HepG2 (cell line): Measurements from ENCODE around the gene UQCRHL. TPM values are rescaled to one million over a fixed set of nuclear protein-coding genes. Genes with fewer than 3 reads are reported as not detected.

Source experiments
- BRD4 ChIP-seq: sonication (generic); formaldehyde crosslinking; IDR thresholded peaks from 2 replicates; pipeline ENCODE4 v1.4.0; 2020; ENCODE audit warnings: missing genetic modification reagents
- CTCF ChIP-seq: sonication (generic); formaldehyde crosslinking; IDR thresholded peaks from 2 replicates; pipeline ENCODE4 v1.5.0; 2020; ENCODE audit warnings: mild to moderate bottlenecking, missing genetic modification reagents, moderate library complexity
- IKZF4 ChIP-seq: sonication (generic); formaldehyde crosslinking; IDR thresholded peaks from 2 replicates; pipeline ENCODE4 v1.5.1; 2020; ENCODE audit warnings: borderline replicate concordance, mild to moderate bottlenecking, low read depth, missing genetic modification reagents; ENCODE audit errors: not compliant biosample characterization
- MTA3 ChIP-seq: sonication (generic); formaldehyde crosslinking; IDR thresholded peaks from 2 replicates; pipeline ENCODE4 v1.4.0; 2020; ENCODE audit warnings: missing genetic modification reagents
- NFIC ChIP-seq: IDR thresholded peaks from 2 replicates; pipeline ENCODE4 v1.6.1; 2012; ENCODE audit warnings: mild to moderate bottlenecking, low read length, inconsistent platforms
- POLR2AphosphoS2 ChIP-seq: IDR thresholded peaks from 2 replicates; pipeline ENCODE4 v1.6.1; 2011; ENCODE audit warnings: low read depth, low read length, improper control_type of control experiment
- SALL1 ChIP-seq: sonication (generic); formaldehyde crosslinking; IDR thresholded peaks from 2 replicates; pipeline ENCODE4 v1.8.0; 2022; ENCODE audit warnings: mild to moderate bottlenecking, missing genetic modification reagents
- WIZ ChIP-seq: sonication (generic); formaldehyde crosslinking; IDR thresholded peaks from 2 replicates; pipeline ENCODE4 v1.5.1; 2020; ENCODE audit warnings: mild to moderate bottlenecking, missing genetic modification reagents
- ZBTB7A ChIP-seq: sonication (generic); formaldehyde crosslinking; IDR thresholded peaks from 2 replicates; pipeline ENCODE4 v1.8.0; 2022; ENCODE audit warnings: mild to moderate bottlenecking, missing genetic modification reagents
- ZKSCAN1 ChIP-seq: fragments of 150-350 bp; IDR thresholded peaks from 2 replicates; pipeline ENCODE4 v1.6.1; 2014; ENCODE audit warnings: low read length
- ZKSCAN8 ChIP-seq: IDR thresholded peaks from 2 replicates; pipeline ENCODE4 v1.6.1; 2016; ENCODE audit warnings: borderline replicate concordance, missing genetic modification reagents, missing compliant biosample characterization
- ZNF138 ChIP-seq: sonication (generic); formaldehyde crosslinking; IDR thresholded peaks from 2 replicates; pipeline ENCODE4 v1.5.0; 2020; ENCODE audit warnings: mild to moderate bottlenecking, low read depth, missing genetic modification reagents
- ZNF570 ChIP-seq: sonication (generic); formaldehyde crosslinking; IDR thresholded peaks from 2 replicates; pipeline ENCODE4 v1.4.0; 2020; ENCODE audit warnings: mild to moderate bottlenecking, missing genetic modification reagents, borderline replicate concordance
- ZNF691 ChIP-seq: sonication (generic); formaldehyde crosslinking; IDR thresholded peaks from 2 replicates; pipeline ENCODE4 v1.4.0; 2020; ENCODE audit warnings: missing genetic modification reagents, low read depth, mild to moderate bottlenecking, borderline replicate concordance
- ZNF703 ChIP-seq: sonication (generic); formaldehyde crosslinking; IDR thresholded peaks from 2 replicates; pipeline ENCODE4 v1.5.1; 2020; ENCODE audit warnings: missing genetic modification reagents, mild to moderate bottlenecking, moderate library complexity, borderline replicate concordance
- polyA plus RNA-seq, 8 experiments: library from polyadenylated mRNA; depleted of rRNA in 3 of 8; stranded (reverse) in 7 of 8; unstranded in 1 of 8; fragments of >200 nt; fragmentation: Illumina TruSeq in 4 of 8; extraction: Trizol in 4 of 8; gene quantifications; 2 replicates each; pipeline versions ENCODE4 v1.2.1 to v1.2.3, GENCODE V29; 2011 to 2016; ENCODE audit warnings: low read depth in 4 of 8, missing spikeins in 1 of 8, mixed read lengths in 1 of 8; ENCODE audit not compliant: insufficient read depth in 1 of 8
- total RNA-seq, 5 experiments: library from RNA; depleted of rRNA; stranded (reverse); fragments of >200 nt; fragmentation: Illumina TruSeq; extraction: Trizol; gene quantifications; 2 replicates each; pipeline ENCODE4 v1.2.3, GENCODE V29; 2016; ENCODE audit warnings: low read depth in 1 of 5
- TF ChIP-seq, protein P1 (sequence below): sonication (generic); formaldehyde crosslinking; IDR thresholded peaks from 2 replicates; pipeline ENCODE4 v1.5.1; 2020; ENCODE audit warnings: mild to moderate bottlenecking, missing genetic modification reagents
- TF ChIP-seq, protein P2 (sequence below): sonication (generic); formaldehyde crosslinking; conservative IDR thresholded peaks from 2 replicates; pipeline ENCODE4 v1.4.0; 2020; ENCODE audit warnings: missing genetic modification reagents

UQCRHL gene
- total and polyA plus RNA-seq, 2 of the 13 experiments (the other 11 are each of a cell fraction or from before 2014, with no cell fraction given): 1.8 to 2.3 TPM

- TF ChIP-seq, protein P1, sequence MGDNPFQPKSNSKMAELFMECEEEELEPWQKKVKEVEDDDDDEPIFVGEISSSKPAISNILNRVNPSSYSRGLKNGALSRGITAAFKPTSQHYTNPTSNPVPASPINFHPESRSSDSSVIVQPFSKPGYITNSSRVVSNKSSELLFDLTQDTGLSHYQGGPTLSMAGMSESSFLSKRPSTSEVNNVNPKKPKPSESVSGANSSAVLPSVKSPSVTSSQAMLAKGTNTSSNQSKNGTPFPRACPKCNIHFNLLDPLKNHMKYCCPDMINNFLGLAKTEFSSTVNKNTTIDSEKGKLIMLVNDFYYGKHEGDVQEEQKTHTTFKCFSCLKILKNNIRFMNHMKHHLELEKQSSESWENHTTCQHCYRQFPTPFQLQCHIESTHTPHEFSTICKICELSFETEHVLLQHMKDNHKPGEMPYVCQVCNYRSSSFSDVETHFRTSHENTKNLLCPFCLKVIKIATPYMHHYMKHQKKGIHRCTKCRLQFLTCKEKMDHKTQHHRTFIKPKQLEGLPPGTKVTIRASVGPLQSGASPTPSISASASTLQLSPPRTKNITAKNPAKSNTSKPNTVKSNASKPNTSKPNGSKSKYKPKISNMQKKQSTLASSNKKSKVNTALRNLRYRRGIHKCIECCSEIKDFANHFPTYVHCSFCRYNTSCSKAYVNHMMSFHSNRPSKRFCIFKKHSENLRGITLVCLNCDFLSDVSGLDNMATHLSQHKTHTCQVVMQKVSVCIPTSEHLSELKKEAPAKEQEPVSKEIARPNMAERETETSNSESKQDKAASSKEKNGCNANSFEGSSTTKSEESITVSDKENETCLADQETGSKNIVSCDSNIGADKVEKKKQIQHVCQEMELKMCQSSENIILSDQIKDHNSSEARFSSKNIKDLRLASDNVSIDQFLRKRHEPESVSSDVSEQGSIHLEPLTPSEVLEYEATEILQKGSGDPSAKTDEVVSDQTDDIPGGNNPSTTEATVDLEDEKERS (CRISPR knock-in tag): no peak
- TF ChIP-seq, protein P2, sequence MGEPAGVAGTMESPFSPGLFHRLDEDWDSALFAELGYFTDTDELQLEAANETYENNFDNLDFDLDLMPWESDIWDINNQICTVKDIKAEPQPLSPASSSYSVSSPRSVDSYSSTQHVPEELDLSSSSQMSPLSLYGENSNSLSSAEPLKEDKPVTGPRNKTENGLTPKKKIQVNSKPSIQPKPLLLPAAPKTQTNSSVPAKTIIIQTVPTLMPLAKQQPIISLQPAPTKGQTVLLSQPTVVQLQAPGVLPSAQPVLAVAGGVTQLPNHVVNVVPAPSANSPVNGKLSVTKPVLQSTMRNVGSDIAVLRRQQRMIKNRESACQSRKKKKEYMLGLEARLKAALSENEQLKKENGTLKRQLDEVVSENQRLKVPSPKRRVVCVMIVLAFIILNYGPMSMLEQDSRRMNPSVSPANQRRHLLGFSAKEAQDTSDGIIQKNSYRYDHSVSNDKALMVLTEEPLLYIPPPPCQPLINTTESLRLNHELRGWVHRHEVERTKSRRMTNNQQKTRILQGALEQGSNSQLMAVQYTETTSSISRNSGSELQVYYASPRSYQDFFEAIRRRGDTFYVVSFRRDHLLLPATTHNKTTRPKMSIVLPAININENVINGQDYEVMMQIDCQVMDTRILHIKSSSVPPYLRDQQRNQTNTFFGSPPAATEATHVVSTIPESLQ: no peak; the same call in 1 of the 2 replicates
- TF ChIP-seq NFIC (no peak), ZNF138 (CRISPR knock-in tag) (peak; percentile 76), ZNF703 (CRISPR knock-in tag) (no peak; the same call in 1 of the 2 replicates), ZBTB7A (no peak), CTCF (CRISPR knock-in tag) (no peak; the same call in 1 of the 2 replicates), IKZF4 (CRISPR knock-in tag) (peak; percentile 68), BRD4 (CRISPR knock-in tag) (peak; percentile 88; the same call in 1 of the 2 replicates), ZKSCAN8 (CRISPR knock-in tag) (no peak), POLR2AphosphoS2 (no peak), ZNF570 (CRISPR knock-in tag) (no peak; the same call in 1 of the 2 replicates), WIZ (CRISPR knock-in tag) (no peak), MTA3 (no peak), SALL1 (peak; percentile 79), ZNF691 (CRISPR knock-in tag) (no peak; the same call in 1 of the 2 replicates), ZKSCAN1 (no peak)
Measured at GRCh38 chr1:15834406-15835204, 27.2 kb upstream of the UQCRHL start (continued).
